HepG2 (cell line): ENCODE measurements around the gene VIT. TPM values are rescaled to one million over a fixed set of nuclear protein-coding genes. Genes with fewer than 3 reads are reported as not detected.

Source experiments
- ATAC-seq: fragments of 200-7000 bp; cut with Tn5 transposase; 3 replicates; pipeline ENCODE4 v1.9.1; 2020; ENCODE audit warnings: mild to moderate bottlenecking, moderate library complexity
- BruUV-seq: library from RNA; stranded (reverse); fragments of 400-500 nt; replicated peaks from 2 replicates; lab custom pipeline; 2021; lab: Mats Ljungman, UMichigan
- CTCF ChIA-PET: fragments of 300-600 bp; formaldehyde crosslinking; extraction: SDS; loops from one replicate; lab custom pipeline; 2021; ENCODE audit warnings: low total read pairs, inconsistent platforms, low intra/inter-chr PET ratio; lab: Yijun Ruan, JAX
- POLR2A ChIA-PET: fragments of 350-600 bp; sonication (Branson Sonifier 250); formaldehyde crosslinking; loops from one replicate; lab custom pipeline; 2020; ENCODE audit warnings: antibody characterized with exemption, inconsistent platforms; lab: Yijun Ruan, JAX
- DNase-seq: peaks from one replicate; pipeline ENCODE4 v3.0.0-alpha.2; 2015; ENCODE audit warnings: low spot score
- FAIRE-seq: peaks from 3 replicates; lab custom pipeline; 2011; peaks lifted over from hg19 to GRCh38; lab: Jason Lieb, UNC
- H2AFZ ChIP-seq: one replicate; pipeline ENCODE4 v1.6.1; 2011; ENCODE audit warnings: low read length, inconsistent platforms
- H3K27ac ChIP-seq: fragments of 300-600 bp; 3 replicates; pipeline ENCODE4 v1.8.0; 2011; ENCODE audit warnings: mixed run types, mild to moderate bottlenecking, mixed read lengths, low read length, inconsistent platforms; ENCODE audit not compliant: insufficient read depth; ENCODE audit errors: extremely low read length
- H3K27me3 ChIP-seq, 2 experiments: fragments of 200-600 bp in 1 of 2; 2 replicates in 1 of 2; 3 replicates in 1 of 2; pipeline versions ENCODE4 v1.6.0 to v1.8.0; 2011; ENCODE audit warnings: low read length in 2 of 2, mild to moderate bottlenecking in 2 of 2, moderate library complexity in 2 of 2, inconsistent platforms in 1 of 2; ENCODE audit not compliant: insufficient read depth in 2 of 2, control insufficient read depth in 1 of 2
- H3K36me3 ChIP-seq, 2 experiments: fragments of 200-600 bp in 1 of 2; replicated peaks in 1 of 2; 2 replicates in 1 of 2; 3 replicates in 1 of 2; pipeline versions ENCODE4 v1.5.1 to v1.8.0; 2011; ENCODE audit warnings: low read length in 2 of 2, inconsistent platforms in 1 of 2; ENCODE audit not compliant: insufficient read depth in 2 of 2, control insufficient read depth in 1 of 2
- H3K4me1 ChIP-seq: 2 replicates; pipeline ENCODE4 v1.5.1; 2012; ENCODE audit warnings: low read length, inconsistent platforms; ENCODE audit not compliant: insufficient read depth
- H3K4me2 ChIP-seq: 2 replicates; pipeline ENCODE4 v1.6.0; 2011; ENCODE audit warnings: low read depth, low read length, inconsistent platforms
- H3K4me3 ChIP-seq, 3 experiments: fragments of 200-600 bp in 1 of 3; sonication (generic), shearing (Covaris generic) in 1 of 3; replicated peaks in 1 of 3; 2 replicates each; pipeline ENCODE4 v1.5.1; 2011 to 2016; ENCODE audit warnings: low read length in 3 of 3, inconsistent platforms in 2 of 3, low read depth in 2 of 3, mild to moderate bottlenecking in 2 of 3, control low read depth in 1 of 3, mixed read lengths in 1 of 3; ENCODE audit not compliant: insufficient read depth in 1 of 3
- H3K79me2 ChIP-seq: one replicate; pipeline ENCODE4 v1.6.1; 2011; ENCODE audit warnings: low read length, inconsistent platforms; ENCODE audit not compliant: insufficient read depth
- H3K9ac ChIP-seq: 2 replicates; pipeline ENCODE4 v1.6.0; 2011; ENCODE audit warnings: mild to moderate bottlenecking, low read depth, low read length, inconsistent platforms; ENCODE audit not compliant: insufficient read depth
- H3K9me3 ChIP-seq: 2 replicates; pipeline ENCODE4 v1.5.1; 2012; ENCODE audit warnings: mild to moderate bottlenecking, low read length
- H4K20me1 ChIP-seq: 2 replicates; pipeline ENCODE4 v1.6.0; 2011; ENCODE audit warnings: inconsistent platforms, mild to moderate bottlenecking, low read length, moderate library complexity; ENCODE audit not compliant: insufficient read depth
- AGO1 ChIP-seq: fragments of 200-400 bp; formaldehyde crosslinking; IDR thresholded peaks from 2 replicates; pipeline ENCODE4 v1.6.1; 2017; ENCODE audit warnings: mild to moderate bottlenecking, low read depth, low read length, moderate library complexity; ENCODE audit not compliant: poor library complexity, severe bottlenecking
- AKAP8 ChIP-seq: sonication (generic); formaldehyde crosslinking; IDR thresholded peaks from 2 replicates; pipeline ENCODE4 v1.5.1; 2020; ENCODE audit warnings: mild to moderate bottlenecking, missing genetic modification reagents
- FOXM1 ChIP-seq: sonication (generic); formaldehyde crosslinking; IDR thresholded peaks from 2 replicates; pipeline ENCODE4 v1.5.0; 2020; ENCODE audit warnings: missing genetic modification reagents
- KLF13 ChIP-seq: sonication (generic); formaldehyde crosslinking; IDR thresholded peaks from 2 replicates; pipeline ENCODE4 v1.4.0; 2020; ENCODE audit warnings: mild to moderate bottlenecking, missing genetic modification reagents
- PHF20 ChIP-seq: sonication (generic); formaldehyde crosslinking; IDR thresholded peaks from 2 replicates; pipeline ENCODE4 v1.5.0; 2020; ENCODE audit warnings: mild to moderate bottlenecking, missing genetic modification reagents
- RERE ChIP-seq: IDR thresholded peaks from 2 replicates; pipeline ENCODE4 v1.6.1; 2016; ENCODE audit warnings: low read depth, missing genetic modification reagents, missing compliant biosample characterization
- SALL2 ChIP-seq: sonication (generic); formaldehyde crosslinking; IDR thresholded peaks from 2 replicates; pipeline ENCODE4 v1.8.1; 2023; ENCODE audit warnings: mild to moderate bottlenecking, missing genetic modification reagents, inconsistent platforms
- THAP11 ChIP-seq: IDR thresholded peaks from 2 replicates; pipeline ENCODE4 v1.6.1; 2016; ENCODE audit warnings: missing biosample characterization, missing genetic modification reagents
- WGBS: methylation state at CpG from one replicate; pipeline ENCODE4 v1.1.6; 2017; ENCODE audit warnings: low lambda C conversion rate; 5-methylcytosine and 5-hydroxymethylcytosine counted together
- in situ Hi-C: cut with HindIII; loops from 2 replicates; pipeline ENCODE4 v1.10.0; 2017; ENCODE audit warnings: low pct_unique_long_range_greater_than_20kb; ENCODE audit not compliant: extremely low pct_ligation_motif_present
- intact Hi-C: fragments of 100-400 bp; cut with micrococcal nuclease; formaldehyde crosslinking; loops from one replicate; pipeline ENCODE4 v1.10.0; 2022; ENCODE audit not compliant: unreplicated experiment
- polyA plus RNA-seq, 8 experiments: library from polyadenylated mRNA; depleted of rRNA in 3 of 8; stranded (reverse) in 7 of 8; unstranded in 1 of 8; fragments of >200 nt; fragmentation: Illumina TruSeq in 4 of 8; extraction: Trizol in 4 of 8; gene quantifications; 2 replicates each; pipeline versions ENCODE4 v1.2.1 to v1.2.3, GENCODE V29; 2011 to 2016; ENCODE audit warnings: low read depth in 4 of 8, missing spikeins in 1 of 8, mixed read lengths in 1 of 8; ENCODE audit not compliant: insufficient read depth in 1 of 8
- total RNA-seq, 5 experiments: library from RNA; depleted of rRNA; stranded (reverse); fragments of >200 nt; fragmentation: Illumina TruSeq; extraction: Trizol; gene quantifications; 2 replicates each; pipeline ENCODE4 v1.2.3, GENCODE V29; 2016; ENCODE audit warnings: low read depth in 1 of 5
- TF ChIP-seq, protein P1 (sequence below): sonication (generic); formaldehyde crosslinking; IDR thresholded peaks from 2 replicates; pipeline ENCODE4 v1.5.0; 2020; ENCODE audit warnings: mild to moderate bottlenecking, missing genetic modification reagents, moderate library complexity

VIT gene
- total and polyA plus RNA-seq, 2 of the 13 experiments (the other 11 are each of a cell fraction or from before 2014, with no cell fraction given), result not detected

DNA sequence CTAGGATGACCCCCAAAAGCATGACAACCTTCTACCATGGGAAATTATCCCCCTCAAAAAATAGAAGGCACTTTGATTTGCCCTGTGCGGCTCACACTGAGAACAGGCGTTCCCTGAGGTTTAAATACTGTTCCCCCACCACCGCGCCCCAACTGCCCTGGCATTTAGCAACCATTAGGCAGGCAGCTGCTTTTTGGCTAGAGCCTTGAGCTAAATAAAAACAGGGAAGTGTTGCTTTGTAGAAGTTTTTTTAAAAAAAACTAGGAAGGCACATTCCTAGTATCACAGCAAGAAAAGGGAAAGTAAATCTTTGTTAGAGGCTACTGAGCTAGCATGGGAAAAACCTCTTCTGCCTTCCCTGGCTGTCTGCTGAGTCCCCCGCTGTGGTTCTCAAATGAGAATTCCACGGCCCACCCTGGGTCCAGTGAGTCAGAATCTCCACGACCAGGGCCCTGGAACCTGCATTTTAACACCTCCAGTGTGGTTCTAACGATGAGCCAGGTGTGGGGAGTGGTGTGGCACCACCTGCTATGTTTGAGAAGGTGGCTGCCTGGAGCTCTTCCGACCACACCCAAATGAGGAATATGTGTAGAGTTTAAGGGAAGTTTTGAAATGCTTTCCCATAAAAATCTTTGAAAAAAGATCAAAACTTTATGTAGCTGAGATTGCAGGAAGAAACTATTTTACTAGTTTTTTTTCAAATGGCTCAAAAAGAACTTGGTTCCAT lies 66.4 kb downstream of the VIT start:
- ATAC-seq (no peak), DNase-seq (no peak), FAIRE-seq (no peak)
- H3K9me3 ChIP-seq, result no peaks in the 10 kb centered on the region
- 43% methylated on average over 9 of the region's 9 CpGs for WGBS
- no peak overlapping the region for H3K9ac ChIP-seq
- no peaks in the 10 kb centered on the region for H3K4me1 ChIP-seq
- H3K4me2 ChIP-seq, result no peak overlapping the region
- H3K27me3 ChIP-seq, result peaks cover 3 to 64% of the 10 kb centered on the region in 2 experiments
- CTCF ChIA-PET, result no interaction called here
- no peaks in the 10 kb centered on the region for H3K36me3 ChIP-seq
- no peak overlapping the region for H2AFZ ChIP-seq
- POLR2A ChIA-PET, result no interaction called here
- intact Hi-C loops, result no loop called here
- in situ Hi-C loops, result no loop called here
- no peak overlapping the region for H3K27ac ChIP-seq
- TF ChIP-seq FOXM1 (CRISPR knock-in tag) (no peak), AGO1 (no peak), THAP11 (no peak), KLF13 (no peak), SALL2 (CRISPR knock-in tag) (no peak), PHF20 (CRISPR knock-in tag) (no peak), AKAP8 (CRISPR knock-in tag) (no peak), RERE (CRISPR knock-in tag) (no peak)
- TF ChIP-seq, protein P1, sequence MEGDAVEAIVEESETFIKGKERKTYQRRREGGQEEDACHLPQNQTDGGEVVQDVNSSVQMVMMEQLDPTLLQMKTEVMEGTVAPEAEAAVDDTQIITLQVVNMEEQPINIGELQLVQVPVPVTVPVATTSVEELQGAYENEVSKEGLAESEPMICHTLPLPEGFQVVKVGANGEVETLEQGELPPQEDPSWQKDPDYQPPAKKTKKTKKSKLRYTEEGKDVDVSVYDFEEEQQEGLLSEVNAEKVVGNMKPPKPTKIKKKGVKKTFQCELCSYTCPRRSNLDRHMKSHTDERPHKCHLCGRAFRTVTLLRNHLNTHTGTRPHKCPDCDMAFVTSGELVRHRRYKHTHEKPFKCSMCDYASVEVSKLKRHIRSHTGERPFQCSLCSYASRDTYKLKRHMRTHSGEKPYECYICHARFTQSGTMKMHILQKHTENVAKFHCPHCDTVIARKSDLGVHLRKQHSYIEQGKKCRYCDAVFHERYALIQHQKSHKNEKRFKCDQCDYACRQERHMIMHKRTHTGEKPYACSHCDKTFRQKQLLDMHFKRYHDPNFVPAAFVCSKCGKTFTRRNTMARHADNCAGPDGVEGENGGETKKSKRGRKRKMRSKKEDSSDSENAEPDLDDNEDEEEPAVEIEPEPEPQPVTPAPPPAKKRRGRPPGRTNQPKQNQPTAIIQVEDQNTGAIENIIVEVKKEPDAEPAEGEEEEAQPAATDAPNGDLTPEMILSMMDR (CRISPR knock-in tag), result no peak
- H4K20me1 ChIP-seq, result no peaks in the 10 kb centered on the region
- no peaks in the 10 kb centered on the region for H3K79me2 ChIP-seq
- no TSS peak for BruUV-seq
- no peak overlapping the region for H3K4me3 ChIP-seq
